ENCODE results near the gene CERS3.
"Not testable (repeated sequence)": the region's sequence is repeated elsewhere in the genome, so short reads cannot be mapped to it uniquely, and the experiment has no call there.

CERS3 gene

DNA sequence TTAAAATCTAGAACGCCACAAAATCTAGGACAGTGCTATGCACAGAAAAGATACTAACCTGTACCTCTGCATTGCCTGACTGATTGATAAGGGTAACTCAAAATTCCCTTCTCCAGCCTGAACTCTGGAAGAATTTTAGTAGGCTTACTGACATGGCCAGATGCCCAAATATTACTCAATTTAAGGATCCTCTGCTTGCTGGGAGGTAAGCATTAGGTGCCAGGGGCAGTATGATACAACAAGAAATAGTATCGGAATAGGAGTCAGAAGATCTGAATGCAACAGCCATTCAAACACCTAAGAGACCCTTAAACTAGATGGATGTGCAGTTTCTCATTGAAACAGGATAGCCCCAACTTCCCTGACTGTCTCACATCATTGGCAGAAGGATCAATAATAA, 45.4 kb downstream of the CERS3 start:
- in situ Hi-C loops (cut with HindIII; ENCODE audit: low pct_unique_long_range_greater_than_20kb, low sequenced_read_pairs), result no loop called here
- TF ChIP-seq JUND (IDR thresholded peaks at IDR 0.05; ENCODE audit: low read depth), result no peak
- DNase-seq (ENCODE audit: low read depth in 1 of 2, low spot score in 1 of 2), result no peak

DNA sequence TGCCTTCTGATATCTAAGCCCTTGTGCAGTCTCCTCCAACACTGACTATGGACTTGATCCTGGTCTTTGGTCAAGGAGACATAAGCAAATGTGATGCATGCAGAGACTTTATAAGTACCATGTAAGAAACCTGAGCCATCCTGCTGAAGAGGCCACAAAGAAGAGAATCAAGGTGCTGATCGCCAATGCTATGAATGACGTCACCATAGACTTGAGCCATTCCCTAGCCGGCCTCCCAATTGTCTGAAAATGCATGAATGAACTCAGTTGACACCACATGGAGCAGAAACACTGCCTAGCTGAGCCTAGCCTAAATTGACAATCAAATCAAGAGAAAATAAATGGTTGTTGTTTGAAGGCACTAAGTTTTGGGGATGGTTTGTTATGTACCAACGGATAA, 51.9 kb downstream of the CERS3 start:
- in situ Hi-C loops (cut with HindIII; ENCODE audit: low pct_unique_long_range_greater_than_20kb, low sequenced_read_pairs), result no loop called here
- no peak for TF ChIP-seq JUND (IDR thresholded peaks at IDR 0.05; ENCODE audit: low read depth)
- no peak for DNase-seq (ENCODE audit: low read depth in 1 of 2, low spot score in 1 of 2)

- in situ Hi-C loops (cut with HindIII; ENCODE audit: low pct_unique_long_range_greater_than_20kb, low sequenced_read_pairs), result no loop called here
- no peak for DNase-seq (ENCODE audit: low read depth in 1 of 2, low spot score in 1 of 2)
- TF ChIP-seq JUND (IDR thresholded peaks at IDR 0.05; ENCODE audit: low read depth), result no peak
Measured at GRCh38 chr15:100472736-100473135, 56.0 kb downstream of the CERS3 start.

DNA sequence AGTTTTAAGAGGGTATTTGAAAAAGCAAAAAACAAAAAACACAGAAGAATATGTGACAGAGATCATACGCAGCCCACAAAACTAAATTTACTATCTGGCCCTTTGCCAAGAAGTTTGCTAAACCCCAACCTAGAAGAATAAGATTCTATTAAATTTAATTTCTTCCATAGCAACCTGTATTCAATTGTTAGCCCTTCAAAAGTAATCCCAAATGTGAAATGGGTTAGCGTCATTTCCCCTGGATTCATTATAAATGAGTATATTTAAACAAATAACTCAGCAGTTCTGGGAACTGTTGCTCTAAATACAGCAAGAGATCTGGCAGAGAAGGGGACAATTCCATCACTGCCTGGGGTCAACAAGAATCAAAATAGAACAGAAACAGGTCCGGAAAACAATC, 56.8 kb downstream of the CERS3 start:
- in situ Hi-C loops (cut with HindIII; ENCODE audit: low pct_unique_long_range_greater_than_20kb, low sequenced_read_pairs), result no loop called here
- no peak for TF ChIP-seq JUND (IDR thresholded peaks at IDR 0.05; ENCODE audit: low read depth)
- DNase-seq (ENCODE audit: low read depth in 1 of 2, low spot score in 1 of 2), result no peak

DNA sequence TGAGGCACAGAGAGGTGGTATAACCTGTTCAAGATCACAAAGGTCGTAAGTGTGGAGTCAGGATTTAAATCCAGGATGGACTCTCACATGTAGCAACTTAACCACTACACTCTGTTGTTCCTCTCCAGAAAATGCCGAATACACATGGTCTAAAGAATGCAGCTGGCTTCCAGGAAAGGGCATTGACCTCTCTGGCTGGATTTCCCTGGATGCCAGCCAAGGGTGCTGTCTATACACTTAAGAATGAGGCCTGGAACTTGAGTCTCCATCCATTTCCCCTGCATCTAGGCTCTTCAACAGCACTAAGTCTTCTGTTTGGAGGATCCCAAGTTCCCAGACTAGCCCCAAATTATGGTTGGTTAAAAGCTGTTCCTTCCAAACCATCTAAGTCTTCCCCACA, 60.5 kb downstream of the CERS3 start:
- TF ChIP-seq JUND (IDR thresholded peaks at IDR 0.05; ENCODE audit: low read depth), result no peak
- in situ Hi-C loops (cut with HindIII; ENCODE audit: low pct_unique_long_range_greater_than_20kb, low sequenced_read_pairs), result no loop called here
- DNase-seq (ENCODE audit: low read depth in 1 of 2, low spot score in 1 of 2), result peak in 1 of 2 experiments; percentile 40

DNA sequence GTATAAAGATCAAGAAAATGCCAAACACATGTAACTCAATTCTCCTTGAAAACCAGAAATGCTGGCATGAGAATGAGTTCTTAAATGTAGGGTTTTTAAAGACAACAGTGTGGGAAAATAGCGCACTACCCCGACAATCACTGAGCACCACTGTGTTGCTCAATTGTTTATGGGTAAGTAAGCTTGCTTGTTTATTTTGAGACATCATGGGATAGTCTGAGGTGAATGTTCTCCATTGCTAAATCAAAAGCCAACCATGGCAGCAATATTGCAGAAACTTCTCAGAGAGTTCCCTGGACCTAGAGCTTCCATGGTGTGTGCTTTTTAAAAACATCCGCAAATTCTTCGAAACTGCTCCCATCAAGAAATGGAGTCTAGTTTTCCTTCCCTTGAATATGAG, 62.7 kb downstream of the CERS3 start:
- no peak for TF ChIP-seq JUND (IDR thresholded peaks at IDR 0.05; ENCODE audit: low read depth)
- no peak for DNase-seq (ENCODE audit: low read depth in 1 of 2, low spot score in 1 of 2)
- in situ Hi-C loops (cut with HindIII; ENCODE audit: low pct_unique_long_range_greater_than_20kb, low sequenced_read_pairs), result no loop called here

- no peak for TF ChIP-seq JUND (IDR thresholded peaks at IDR 0.05; ENCODE audit: low read depth)
- no peak for DNase-seq (ENCODE audit: low read depth in 1 of 2, low spot score in 1 of 2)
- in situ Hi-C loops (cut with HindIII; ENCODE audit: low pct_unique_long_range_greater_than_20kb, low sequenced_read_pairs), result no loop called here
Measured at GRCh38 chr15:100464888-100465287, 63.9 kb downstream of the CERS3 start.

- in situ Hi-C loops (cut with HindIII; ENCODE audit: low pct_unique_long_range_greater_than_20kb, low sequenced_read_pairs), result no loop called here
Measured at GRCh38 chr15:100464256-100464655, 64.5 kb downstream of the CERS3 start.

GRCh38 chr15:100463515-100463914, 65.2 kb downstream of the CERS3 start:
- in situ Hi-C loops (cut with HindIII; ENCODE audit: low pct_unique_long_range_greater_than_20kb, low sequenced_read_pairs), result no loop called here
- peak in 1 of 2 experiments; percentile 82 for DNase-seq (ENCODE audit: low read depth in 1 of 2, low spot score in 1 of 2)
- no peak for TF ChIP-seq JUND (IDR thresholded peaks at IDR 0.05; ENCODE audit: low read depth)

More at GRCh38 chr15:100464256-100464655, 64.5 kb downstream of the CERS3 start:
- peak in 1 of 2 experiments; percentile 45 for DNase-seq (ENCODE audit: low read depth in 1 of 2, low spot score in 1 of 2)
- TF ChIP-seq JUND (IDR thresholded peaks at IDR 0.05; ENCODE audit: low read depth), result no peak

GRCh38 chr15:100461049-100461448, 67.7 kb downstream of the CERS3 start:
- DNase-seq (ENCODE audit: low read depth in 1 of 2, low spot score in 1 of 2), result no peak
- no peak for TF ChIP-seq JUND (IDR thresholded peaks at IDR 0.05; ENCODE audit: low read depth)
- in situ Hi-C loops (cut with HindIII; ENCODE audit: low pct_unique_long_range_greater_than_20kb, low sequenced_read_pairs), result no loop called here

DNA sequence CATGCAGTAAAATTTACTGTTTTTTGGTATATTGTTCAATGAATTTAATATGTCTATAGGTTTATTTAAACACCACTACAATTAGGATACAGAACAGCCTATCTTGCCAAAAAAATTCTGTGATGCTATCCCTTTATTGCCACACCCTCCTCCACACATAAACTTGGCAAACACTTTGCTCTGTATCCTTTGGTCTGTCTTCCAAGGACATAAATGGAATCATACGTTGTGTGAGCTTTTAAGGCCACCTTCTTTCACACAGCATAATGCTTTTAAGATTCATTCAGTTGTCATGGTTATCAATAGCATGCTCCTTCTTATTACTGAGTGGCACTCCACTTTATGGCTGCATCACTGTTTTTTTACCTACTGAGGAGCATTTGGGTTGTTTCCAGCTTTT, 71.5 kb downstream of the CERS3 start:
- in situ Hi-C loops (cut with HindIII; ENCODE audit: low pct_unique_long_range_greater_than_20kb, low sequenced_read_pairs), result no loop called here
- no peak for TF ChIP-seq JUND (IDR thresholded peaks at IDR 0.05; ENCODE audit: low read depth)
- DNase-seq (ENCODE audit: low read depth in 1 of 2, low spot score in 1 of 2), result peak in 1 of 2 experiments; percentile 55

GRCh38 chr15:100454148-100454547, 74.6 kb downstream of the CERS3 start:
- TF ChIP-seq JUND (IDR thresholded peaks at IDR 0.05; ENCODE audit: low read depth), result no peak
- in situ Hi-C loops (cut with HindIII; ENCODE audit: low pct_unique_long_range_greater_than_20kb, low sequenced_read_pairs), result no loop called here
- no peak for DNase-seq (ENCODE audit: low read depth in 1 of 2, low spot score in 1 of 2)

- in situ Hi-C loops (cut with HindIII; ENCODE audit: low pct_unique_long_range_greater_than_20kb, low sequenced_read_pairs), result no loop called here
- DNase-seq (ENCODE audit: low read depth in 1 of 2, low spot score in 1 of 2), result no peak
- no peak for TF ChIP-seq JUND (IDR thresholded peaks at IDR 0.05; ENCODE audit: low read depth)
Measured at GRCh38 chr15:100448481-100448880, 80.3 kb downstream of the CERS3 start.

DNA sequence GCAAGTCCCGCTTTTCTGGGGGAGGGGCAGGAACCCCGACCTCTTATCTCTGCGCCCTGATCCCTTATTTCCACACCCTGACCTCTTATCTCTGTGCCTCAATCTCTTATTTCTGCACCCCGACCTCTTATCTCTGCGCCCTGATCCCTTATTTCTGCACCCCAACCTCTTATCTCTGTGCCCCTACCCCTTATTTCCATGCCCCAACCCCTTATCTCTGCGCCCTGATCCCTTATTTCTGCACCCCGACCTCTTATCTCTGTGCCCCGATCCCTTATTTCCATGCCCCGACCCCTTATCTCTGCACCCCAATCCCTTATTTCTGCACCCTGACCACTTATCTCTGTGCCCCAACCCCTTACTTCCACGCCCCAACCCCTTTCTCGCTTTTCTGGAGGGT, 87.7 kb downstream of the CERS3 start:
- DNase-seq (ENCODE audit: low read depth in 1 of 2, low spot score in 1 of 2); in situ Hi-C loops (cut with HindIII; ENCODE audit: low pct_unique_long_range_greater_than_20kb, low sequenced_read_pairs): not testable (repeated sequence)
